KOPT-K1 (cell line): Measurements from ENCODE around the gene SOCS6.
"Not testable (repeated sequence)": the region's sequence is repeated elsewhere in the genome, so short reads cannot be mapped to it uniquely, and the experiment has no call there.

ENCODE experiments used
- H3K27ac ChIP-seq: fragments of 200-600 bp; sonication (generic); 2 replicates; pipeline ENCODE4 v1.5.1; 2016; ENCODE audit warnings: antibody characterized with exemption, mild to moderate bottlenecking, low read depth, low read length; ENCODE audit not compliant: poor library complexity, severe bottlenecking
- H3K36me3 ChIP-seq: fragments of 200-600 bp; sonication (generic); 2 replicates; pipeline ENCODE4 v1.5.1; 2017; ENCODE audit warnings: antibody characterized with exemption, mild to moderate bottlenecking, low read length, moderate library complexity; ENCODE audit not compliant: insufficient read depth
- H3K9me3 ChIP-seq: fragments of 200-600 bp; sonication (generic); 2 replicates; pipeline ENCODE4 v1.5.1; 2017; ENCODE audit warnings: antibody characterized with exemption, low read length, mild to moderate bottlenecking; ENCODE audit not compliant: insufficient read depth, poor library complexity, severe bottlenecking

SOCS6 gene

GRCh38 chr18:70339915-70340314, 51.1 kb downstream of the SOCS6 start:
- H3K36me3 ChIP-seq, result no peaks in the 10 kb centered on the region
- H3K27ac ChIP-seq, result no peak overlapping the region
- H3K9me3 ChIP-seq, result peaks cover 1% of the 10 kb centered on the region

GRCh38 chr18:70348481-70348880, 59.6 kb downstream of the SOCS6 start:
- not testable (repeated sequence) for H3K36me3 ChIP-seq, H3K9me3 ChIP-seq, H3K27ac ChIP-seq

GRCh38 chr18:70349316-70349715, 60.5 kb downstream of the SOCS6 start:
- Histone ChIP-seq H3K27ac (no peak overlapping the region), H3K9me3 (peaks cover under 1% of the 10 kb centered on the region), H3K36me3 (no peaks in the 10 kb centered on the region)

GRCh38 chr18:70354080-70354479, 65.2 kb downstream of the SOCS6 start:
- Histone ChIP-seq H3K9me3 (peaks cover 15% of the 10 kb centered on the region), H3K27ac (no peak overlapping the region), H3K36me3 (no peaks in the 10 kb centered on the region)

GRCh38 chr18:70354771-70355170, 65.9 kb downstream of the SOCS6 start:
- Histone ChIP-seq H3K27ac (no peak overlapping the region), H3K36me3 (no peaks in the 10 kb centered on the region), H3K9me3 (peaks cover 15% of the 10 kb centered on the region)

- no peaks in the 10 kb centered on the region for H3K36me3 ChIP-seq
- no peak overlapping the region for H3K27ac ChIP-seq
- H3K9me3 ChIP-seq, result peaks cover 15% of the 10 kb centered on the region
These were observed 67.0 kb downstream of the SOCS6 start for GRCh38 chr18:70355620-70356385.

- not testable (repeated sequence) for H3K36me3 ChIP-seq, H3K27ac ChIP-seq
- peaks cover 15% of the 10 kb centered on the region for H3K9me3 ChIP-seq
These were observed 69.2 kb downstream of the SOCS6 start for GRCh38 chr18:70358105-70358406.

- H3K9me3 ChIP-seq, result peaks cover 15% of the 10 kb centered on the region
- H3K27ac ChIP-seq, result no peak overlapping the region
- no peaks in the 10 kb centered on the region for H3K36me3 ChIP-seq
These were observed 70.2 kb downstream of the SOCS6 start for GRCh38 chr18:70359071-70359470.

- Histone ChIP-seq H3K27ac (no peak overlapping the region), H3K36me3 (no peaks in the 10 kb centered on the region), H3K9me3 (no peaks in the 10 kb centered on the region)
These were observed 73.4 kb downstream of the SOCS6 start for GRCh38 chr18:70362258-70362657.

GRCh38 chr18:70363861-70364260, 75.0 kb downstream of the SOCS6 start:
- Histone ChIP-seq H3K9me3 (no peaks in the 10 kb centered on the region), H3K36me3 (no peaks in the 10 kb centered on the region), H3K27ac (no peak overlapping the region)

- Histone ChIP-seq H3K27ac (no peak overlapping the region), H3K9me3 (no peaks in the 10 kb centered on the region)
These were observed 76.5 kb downstream of the SOCS6 start for GRCh38 chr18:70365361-70365760.

GRCh38 chr18:70366174-70366573, 77.3 kb downstream of the SOCS6 start:
- no peaks in the 10 kb centered on the region for H3K36me3 ChIP-seq
- H3K9me3 ChIP-seq, result no peaks in the 10 kb centered on the region
- no peak overlapping the region for H3K27ac ChIP-seq

More at GRCh38 chr18:70365361-70365760, 76.5 kb downstream of the SOCS6 start:
- H3K36me3 ChIP-seq, result no peaks in the 10 kb centered on the region

GRCh38 chr18:70366670-70367069, 77.8 kb downstream of the SOCS6 start:
- Histone ChIP-seq H3K36me3 (no peaks in the 10 kb centered on the region), H3K9me3 (no peaks in the 10 kb centered on the region), H3K27ac (no peak overlapping the region)

GRCh38 chr18:70367344-70367743, 78.5 kb downstream of the SOCS6 start:
- not testable (repeated sequence) for H3K9me3 ChIP-seq, H3K27ac ChIP-seq, H3K36me3 ChIP-seq

- Histone ChIP-seq H3K27ac (no peak overlapping the region), H3K36me3 (no peaks in the 10 kb centered on the region), H3K9me3 (no peaks in the 10 kb centered on the region)
These were observed 80.1 kb downstream of the SOCS6 start for GRCh38 chr18:70368903-70369302.
